Adrenal gland (tissue), 5 donors: Measurements from ENCODE around the gene C19orf18.

Source experiments
- POLR2A ChIP-seq, 2 donors: fragments of 450-650 bp; IDR thresholded peaks; one replicate each; pipeline ENCODE4 v1.6.1; 2017; ENCODE audit warnings: antibody characterized with exemption in 2 of 2, mild to moderate bottlenecking in 2 of 2, moderate library complexity in 1 of 2
- TF ChIP-seq, protein P1 (sequence below), 6 experiments: fragments of 450-650 bp in 4 of 6; fragments of 200-600 bp in 2 of 6; sonication (generic) in 1 of 6; IDR thresholded peaks; 1 replicate in 5 of 6; 2 replicates in 1 of 6; pipeline versions ENCODE4 v1.5.1 to v1.8.0; 2016 to 2021; ENCODE audit warnings: antibody characterized with exemption in 6 of 6, mild to moderate bottlenecking in 2 of 6, moderate library complexity in 1 of 6
- donor health status: DM: no; HTN: no; CAD: no.

DNA sequence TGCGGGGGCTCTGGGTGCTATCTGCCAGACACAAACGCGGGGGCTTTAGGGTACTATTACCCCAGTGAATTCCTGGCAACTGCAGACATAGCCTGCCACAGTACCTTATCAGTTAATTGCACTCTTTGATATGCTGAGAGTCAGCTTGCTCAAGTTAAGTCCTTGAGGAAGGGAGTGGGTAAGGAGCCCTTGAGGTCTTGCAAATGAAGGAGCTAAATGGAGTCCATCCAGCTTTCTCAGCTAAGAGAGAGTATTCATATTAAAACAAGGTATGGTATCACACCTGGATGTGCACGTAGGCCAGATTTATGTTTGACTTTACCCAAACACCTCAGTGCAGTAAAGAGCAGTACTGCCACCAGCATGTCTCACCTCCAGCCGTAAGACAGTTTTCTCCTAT, 39.8 kb upstream of the C19orf18 start:
- no peak for TF ChIP-seq POLR2A (IDR thresholded peaks at IDR 0.05)
- TF ChIP-seq, protein P1, sequence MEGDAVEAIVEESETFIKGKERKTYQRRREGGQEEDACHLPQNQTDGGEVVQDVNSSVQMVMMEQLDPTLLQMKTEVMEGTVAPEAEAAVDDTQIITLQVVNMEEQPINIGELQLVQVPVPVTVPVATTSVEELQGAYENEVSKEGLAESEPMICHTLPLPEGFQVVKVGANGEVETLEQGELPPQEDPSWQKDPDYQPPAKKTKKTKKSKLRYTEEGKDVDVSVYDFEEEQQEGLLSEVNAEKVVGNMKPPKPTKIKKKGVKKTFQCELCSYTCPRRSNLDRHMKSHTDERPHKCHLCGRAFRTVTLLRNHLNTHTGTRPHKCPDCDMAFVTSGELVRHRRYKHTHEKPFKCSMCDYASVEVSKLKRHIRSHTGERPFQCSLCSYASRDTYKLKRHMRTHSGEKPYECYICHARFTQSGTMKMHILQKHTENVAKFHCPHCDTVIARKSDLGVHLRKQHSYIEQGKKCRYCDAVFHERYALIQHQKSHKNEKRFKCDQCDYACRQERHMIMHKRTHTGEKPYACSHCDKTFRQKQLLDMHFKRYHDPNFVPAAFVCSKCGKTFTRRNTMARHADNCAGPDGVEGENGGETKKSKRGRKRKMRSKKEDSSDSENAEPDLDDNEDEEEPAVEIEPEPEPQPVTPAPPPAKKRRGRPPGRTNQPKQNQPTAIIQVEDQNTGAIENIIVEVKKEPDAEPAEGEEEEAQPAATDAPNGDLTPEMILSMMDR (IDR thresholded peaks at IDR 0.05), result no peak
